H9 (cell line): ENCODE measurements around the gene ATP6V1B1. TPM values are rescaled to one million over a fixed set of nuclear protein-coding genes. Genes with fewer than 3 reads are reported as not detected.

Source experiments
- DNase-seq: peaks from one replicate; pipeline ENCODE4 v3.0.0-alpha.2; 2017
- H2AFZ ChIP-seq: one replicate; pipeline ENCODE4 v1.6.1; 2013; ENCODE audit warnings: mild to moderate bottlenecking, low read length, control low read depth, moderate library complexity
- H2AK5ac ChIP-seq: 2 replicates; pipeline ENCODE4 v1.6.1; 2013; ENCODE audit warnings: low read length, control low read depth, mixed read lengths; ENCODE audit not compliant: insufficient read length
- H2BK120ac ChIP-seq: one replicate; pipeline ENCODE4 v1.6.1; 2013; ENCODE audit warnings: low read depth, mild to moderate bottlenecking, low read length, control low read depth, inconsistent platforms; ENCODE audit not compliant: poor library complexity, severe bottlenecking
- H2BK12ac ChIP-seq: 2 replicates; pipeline ENCODE4 v1.6.1; 2013; ENCODE audit warnings: low read length, control low read depth, mixed read lengths, low read depth; ENCODE audit not compliant: insufficient read length
- H2BK15ac ChIP-seq: 2 replicates; pipeline ENCODE4 v1.6.1; 2013; ENCODE audit warnings: low read depth, low read length, control low read depth
- H2BK20ac ChIP-seq: one replicate; pipeline ENCODE4 v1.6.1; 2013; ENCODE audit warnings: low read depth, mild to moderate bottlenecking, low read length, control low read depth, inconsistent platforms; ENCODE audit not compliant: poor library complexity, severe bottlenecking
- H2BK5ac ChIP-seq: 2 replicates; pipeline ENCODE4 v1.6.1; 2013; ENCODE audit warnings: low read length, control low read depth, mixed read lengths; ENCODE audit not compliant: insufficient read length
- H3K14ac ChIP-seq: 2 replicates; pipeline ENCODE4 v1.6.1; 2013; ENCODE audit warnings: low read length, control low read depth; ENCODE audit not compliant: insufficient read depth
- H3K18ac ChIP-seq: 2 replicates; pipeline ENCODE4 v1.6.1; 2013; ENCODE audit warnings: low read depth, mild to moderate bottlenecking, mixed read lengths, low read length, control low read depth; ENCODE audit not compliant: insufficient read length
- H3K23ac ChIP-seq: 2 replicates; pipeline ENCODE4 v1.6.1; 2013; ENCODE audit warnings: low read length, control low read depth, mixed read lengths, low read depth; ENCODE audit not compliant: insufficient read length
- H3K23me2 ChIP-seq: 2 replicates; pipeline ENCODE4 v1.6.1; 2013; ENCODE audit warnings: low read depth, mild to moderate bottlenecking, mixed read lengths, low read length, control low read depth; ENCODE audit not compliant: insufficient read length, poor library complexity, severe bottlenecking
- H3K27ac ChIP-seq: 2 replicates; pipeline ENCODE4 v1.5.1; 2013; ENCODE audit warnings: low read length, control low read depth, mixed read lengths, low read depth; ENCODE audit not compliant: insufficient read length
- H3K27me3 ChIP-seq: 2 replicates; pipeline ENCODE4 v1.6.1; 2013; ENCODE audit warnings: low read length, control low read depth, inconsistent platforms; ENCODE audit not compliant: insufficient read depth
- H3K4ac ChIP-seq: 2 replicates; pipeline ENCODE4 v1.6.1; 2013; ENCODE audit warnings: low read depth, mild to moderate bottlenecking, control low read depth, inconsistent platforms, low read length, moderate library complexity
- H3K4me1 ChIP-seq: 2 replicates; pipeline ENCODE4 v1.6.1; 2013; ENCODE audit warnings: low read length, control low read depth, inconsistent platforms; ENCODE audit not compliant: insufficient read depth
- H3K4me2 ChIP-seq: 2 replicates; pipeline ENCODE4 v1.6.1; 2013; ENCODE audit warnings: low read length, control low read depth, mixed read lengths; ENCODE audit not compliant: insufficient read length, insufficient read depth
- H3K56ac ChIP-seq: 2 replicates; pipeline ENCODE4 v1.6.1; 2013; ENCODE audit warnings: low read depth, mild to moderate bottlenecking, mixed read lengths, low read length, control low read depth; ENCODE audit not compliant: insufficient read length
- H3K79me1 ChIP-seq: 2 replicates; pipeline ENCODE4 v1.6.1; 2013; ENCODE audit warnings: low read depth, mild to moderate bottlenecking, moderate library complexity, low read length, control low read depth, inconsistent platforms; ENCODE audit not compliant: insufficient read depth, poor library complexity, severe bottlenecking
- H3K79me2 ChIP-seq: 2 replicates; pipeline ENCODE4 v1.6.1; 2013; ENCODE audit warnings: low read length, control low read depth, inconsistent platforms; ENCODE audit not compliant: insufficient read depth
- H3K9ac ChIP-seq: 2 replicates; pipeline ENCODE4 v1.6.1; 2013; ENCODE audit warnings: low read length, control low read depth, mixed read lengths; ENCODE audit not compliant: insufficient read length; ENCODE audit errors: extremely low read depth
- H3K9me3 ChIP-seq: one replicate; pipeline ENCODE4 v1.6.1; 2013; ENCODE audit warnings: low read depth, low read length, inconsistent platforms; ENCODE audit not compliant: control insufficient read depth
- H3T11ph ChIP-seq: one replicate; pipeline ENCODE4 v1.6.1; 2013; ENCODE audit warnings: mild to moderate bottlenecking, low read length, control low read depth, inconsistent platforms
- H4K20me1 ChIP-seq: one replicate; pipeline ENCODE4 v1.6.1; 2013; ENCODE audit not compliant: control insufficient read depth, insufficient read length, insufficient read depth
- H4K5ac ChIP-seq: 2 replicates; pipeline ENCODE4 v1.6.1; 2013; ENCODE audit warnings: low read depth, mild to moderate bottlenecking, mixed read lengths, low read length, control low read depth; ENCODE audit not compliant: insufficient read length
- H4K8ac ChIP-seq: replicated peaks from 2 replicates; pipeline ENCODE4 v1.6.1; 2013; ENCODE audit warnings: low read length, control low read depth, mixed read lengths, low read depth; ENCODE audit not compliant: insufficient read length
- H4K91ac ChIP-seq: 2 replicates; pipeline ENCODE4 v1.6.1; 2013; ENCODE audit warnings: low read depth, mild to moderate bottlenecking, moderate library complexity, mixed read lengths, low read length, control low read depth; ENCODE audit not compliant: insufficient read length
- H3K27ac Mint-ChIP-seq, 3 experiments: 2 replicates in 2 of 3; 3 replicates in 1 of 3; pipeline ENCODE4 v1.8.0; 2020 to 2021; ENCODE audit warnings: mixed read lengths in 3 of 3, mild to moderate bottlenecking in 1 of 3, moderate library complexity in 1 of 3
- H3K27me3 Mint-ChIP-seq: 2 replicates; pipeline ENCODE4 v1.8.0; 2021; ENCODE audit warnings: low read depth, mild to moderate bottlenecking, moderate library complexity, mixed read lengths
- H3K36me3 Mint-ChIP-seq, 3 experiments: 2 replicates in 2 of 3; 3 replicates in 1 of 3; pipeline ENCODE4 v1.8.0; 2020 to 2021; ENCODE audit warnings: low read depth in 3 of 3, mixed read lengths in 3 of 3; ENCODE audit not compliant: insufficient read depth in 1 of 3
- H3K4me1 Mint-ChIP-seq, 2 experiments: 2 replicates each; pipeline ENCODE4 v1.8.0; 2020; ENCODE audit warnings: mixed read lengths in 2 of 2
- H3K4me3 Mint-ChIP-seq, 2 experiments: 2 replicates in 1 of 2; 3 replicates in 1 of 2; pipeline ENCODE4 v1.8.0; 2020 to 2021; ENCODE audit warnings: mild to moderate bottlenecking in 2 of 2, mixed read lengths in 2 of 2, moderate library complexity in 1 of 2
- H3K9me3 Mint-ChIP-seq, 2 experiments: 2 replicates in 1 of 2; 3 replicates in 1 of 2; pipeline ENCODE4 v1.8.0; 2020; ENCODE audit warnings: mild to moderate bottlenecking in 2 of 2, mixed read lengths in 2 of 2, moderate library complexity in 1 of 2
- CTCF ChIP-seq: fragments of 200-600 bp; sonication (generic); conservative IDR thresholded peaks from 3 replicates; pipeline ENCODE4 v1.8.0; 2021; ENCODE audit warnings: antibody characterized with exemption, mild to moderate bottlenecking
- WGBS: extraction: QIAGEN DNeasy Blood & Tissue Kit; methylation state at CpG from one replicate; pipeline ENCODE4 v1.1.7; 2013; ENCODE audit warnings: missing lambda C conversion rate, low lambda C conversion rate, mixed read lengths; ENCODE audit not compliant: insufficient read length; ENCODE audit errors: extremely low coverage; 5-methylcytosine and 5-hydroxymethylcytosine counted together
- total RNA-seq: library from RNA; stranded (reverse); gene quantifications from 2 replicates; pipeline ENCODE4 v1.2.1, GENCODE V29; 2021

The ATP6V1B1 gene
- total RNA-seq, 1 experiment from 2014 or later, result not detected

- peaks cover 4% of the 10 kb centered on the region for H3K23me2 ChIP-seq
- peaks cover 45 to 66% of the 10 kb centered on the region in 2 experiments for H3K4me1 Mint-ChIP-seq
- no peaks in the 10 kb centered on the region for H3K79me1 ChIP-seq
- no CpG with 5 or more reads among the region's 10 CpGs for WGBS
- H3K4me2 ChIP-seq, result no peak overlapping the region
- H3K4me3 Mint-ChIP-seq, result no peak overlapping the region
- H3K27ac Mint-ChIP-seq, result peak overlapping the region in 1 of 3 experiments; percentile 16; a peak in 1 of 7 replicates
- H3K9ac ChIP-seq, result no peak overlapping the region
- H3K56ac ChIP-seq, result no peak overlapping the region
- H2BK20ac ChIP-seq, result no peak overlapping the region
- no peaks in the 10 kb centered on the region for H3K9me3 ChIP-seq
- H3K23ac ChIP-seq, result no peak overlapping the region
- H4K5ac ChIP-seq, result no peak overlapping the region
- H2BK5ac ChIP-seq, result no peak overlapping the region
- no peak overlapping the region for H2BK15ac ChIP-seq
- no peak overlapping the region for H2BK12ac ChIP-seq
- no peak overlapping the region for H3K27ac ChIP-seq
- no peaks in the 10 kb centered on the region; a peak in 2 of 5 replicates for H3K9me3 Mint-ChIP-seq
- no peak overlapping the region for H2AK5ac ChIP-seq
- H4K8ac ChIP-seq, result no peak overlapping the region
- no peak overlapping the region for H3K18ac ChIP-seq
- H3K4me1 ChIP-seq, result peaks cover 9% of the 10 kb centered on the region; the same call in 1 of the 2 replicates
- H3K36me3 Mint-ChIP-seq, result no peaks in the 10 kb centered on the region; a peak in 2 of 7 replicates
- no peak overlapping the region for H3T11ph ChIP-seq
- no peak overlapping the region for H2AFZ ChIP-seq
- no peak for TF ChIP-seq CTCF
- H4K20me1 ChIP-seq, result no peaks in the 10 kb centered on the region
- H3K27me3 Mint-ChIP-seq, result peaks cover 79% of the 10 kb centered on the region
- no peak overlapping the region for H3K4ac ChIP-seq
- peak; percentile 26 for DNase-seq
- peaks cover 9% of the 10 kb centered on the region; the same call in 1 of the 2 replicates for H3K27me3 ChIP-seq
- no peak overlapping the region for H3K14ac ChIP-seq
- H3K79me2 ChIP-seq, result no peaks in the 10 kb centered on the region
- no peak overlapping the region for H4K91ac ChIP-seq
- no peak overlapping the region for H2BK120ac ChIP-seq
Observed at GRCh38 chr2:70939839-70940580, 4.3 kb downstream of the ATP6V1B1 start.
